ENCODE data around the gene AFF4. TPM values are rescaled to one million over a fixed set of nuclear protein-coding genes. Genes with fewer than 3 reads are reported as not detected.
"Not testable (repeated sequence)": the region's sequence is repeated elsewhere in the genome, so short reads cannot be mapped to it uniquely, and the experiment has no call there.

AFF4 gene
- total and polyA plus RNA-seq, 12 donors: 7.0 to 63.8 (median 52.5) TPM

DNA sequence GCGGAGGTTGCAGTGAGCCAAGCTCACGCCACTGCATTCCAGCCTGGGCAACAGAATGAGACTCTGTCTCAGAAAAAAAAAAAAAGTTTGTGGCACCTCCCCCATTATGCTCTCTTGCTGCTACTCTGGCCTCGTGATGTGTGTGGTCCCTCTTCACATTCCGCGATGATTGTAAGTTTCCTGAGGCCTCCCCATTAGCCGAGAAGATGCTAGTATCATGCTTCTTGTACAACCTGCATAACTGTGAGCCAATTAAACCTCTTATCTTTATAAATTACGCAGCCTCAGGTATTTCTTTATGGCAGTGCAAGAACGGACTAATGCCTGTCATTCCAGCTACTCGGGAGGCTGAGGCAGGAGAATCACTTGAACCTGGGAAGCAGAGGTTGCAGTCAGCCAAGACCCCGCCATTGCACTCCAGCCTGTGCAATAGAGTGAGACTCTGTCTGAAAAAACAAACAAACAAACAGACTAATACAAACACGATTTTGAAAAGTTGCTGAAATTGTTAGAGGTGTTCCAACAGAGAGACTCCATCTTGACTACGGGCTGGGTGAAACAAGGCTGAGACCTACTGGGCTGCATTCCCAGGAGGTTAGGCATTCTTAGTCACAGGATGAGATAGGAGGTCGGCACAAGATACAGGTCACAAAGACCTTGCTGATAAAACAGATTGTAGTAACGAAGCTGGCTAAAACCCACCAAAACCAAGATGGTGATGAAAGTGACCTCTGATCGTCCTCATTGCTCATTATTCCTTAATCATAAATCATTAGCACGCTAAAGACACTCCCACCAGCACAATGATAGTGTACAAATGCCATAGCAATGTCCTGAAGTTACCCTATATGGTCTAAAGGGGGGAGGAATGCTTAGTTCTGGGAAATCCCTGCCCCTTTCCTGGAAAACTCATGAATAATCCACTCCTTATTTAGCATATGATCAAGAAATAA lies 8.3 kb upstream of the AFF4 start:
- H3K9me3 ChIP-seq: peaks cover 0 to 5% (median 0%) of the 10 kb centered on the region in 11 donors
- WGBS, 2 donors: 69 to 71% methylated on average over 16 of the region's 16 CpGs
- peak in 3 of 8 donors; percentile 42 to 52 (median 48) for ATAC-seq
- H3K27ac ChIP-seq: no peak overlapping the region
- no peaks in the 10 kb centered on the region for H3K27me3 ChIP-seq
- TF ChIP-seq, protein P1, sequence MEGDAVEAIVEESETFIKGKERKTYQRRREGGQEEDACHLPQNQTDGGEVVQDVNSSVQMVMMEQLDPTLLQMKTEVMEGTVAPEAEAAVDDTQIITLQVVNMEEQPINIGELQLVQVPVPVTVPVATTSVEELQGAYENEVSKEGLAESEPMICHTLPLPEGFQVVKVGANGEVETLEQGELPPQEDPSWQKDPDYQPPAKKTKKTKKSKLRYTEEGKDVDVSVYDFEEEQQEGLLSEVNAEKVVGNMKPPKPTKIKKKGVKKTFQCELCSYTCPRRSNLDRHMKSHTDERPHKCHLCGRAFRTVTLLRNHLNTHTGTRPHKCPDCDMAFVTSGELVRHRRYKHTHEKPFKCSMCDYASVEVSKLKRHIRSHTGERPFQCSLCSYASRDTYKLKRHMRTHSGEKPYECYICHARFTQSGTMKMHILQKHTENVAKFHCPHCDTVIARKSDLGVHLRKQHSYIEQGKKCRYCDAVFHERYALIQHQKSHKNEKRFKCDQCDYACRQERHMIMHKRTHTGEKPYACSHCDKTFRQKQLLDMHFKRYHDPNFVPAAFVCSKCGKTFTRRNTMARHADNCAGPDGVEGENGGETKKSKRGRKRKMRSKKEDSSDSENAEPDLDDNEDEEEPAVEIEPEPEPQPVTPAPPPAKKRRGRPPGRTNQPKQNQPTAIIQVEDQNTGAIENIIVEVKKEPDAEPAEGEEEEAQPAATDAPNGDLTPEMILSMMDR (IDR thresholded peaks at IDR 0.05): no peak
- no peak for DNase-seq
- intact Hi-C loops (cut with DNase I): no loop called here
- no peak overlapping the region for H3K4me3 ChIP-seq
- H3K4me1 ChIP-seq: no peaks in the 10 kb centered on the region
- H3K36me3 ChIP-seq: no peaks in the 10 kb centered on the region

DNA sequence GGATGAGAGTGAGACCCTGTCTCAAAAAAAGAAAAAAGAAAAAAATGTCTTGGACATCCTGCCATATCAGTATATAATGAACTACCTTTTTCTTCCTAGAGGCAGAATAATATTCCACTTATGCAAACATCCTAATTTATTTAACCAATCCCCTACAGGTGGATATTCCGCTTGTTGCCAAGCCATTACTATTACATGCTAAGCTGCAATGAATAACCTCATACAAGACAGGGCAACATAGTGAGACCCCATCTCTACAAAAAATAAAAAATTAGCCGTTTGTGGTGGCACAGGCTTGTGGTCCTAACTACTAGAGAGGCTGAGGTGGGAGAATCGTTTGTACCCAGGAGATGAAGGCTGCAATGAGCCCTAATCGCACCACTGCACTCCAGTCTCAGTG lies 1.7 kb upstream of the AFF4 start:
- DNase-seq: no peak
- TF ChIP-seq, protein P1 (IDR thresholded peaks at IDR 0.05): no peak
- intact Hi-C loops (cut with DNase I): loop anchor here in 4 of 10 donors (10.0 kb wide), 2 partner anchors 60 to 90 kb away; partner anchors contain the start of genes ZCCHC10 (in 3 of the 4) and HSPA4 (in 2 of the 4)
- 92 to 97% methylated on average over 4 of the region's 4 CpGs for WGBS, 2 donors
- Histone ChIP-seq H3K4me1 (peaks cover 5 to 28% (median 26%) of the 10 kb centered on the region in 9 donors), H3K4me3 (no peak overlapping the region), H3K27me3 (no peaks in the 10 kb centered on the region), H3K36me3 (peaks cover 0 to 4% (median 0%) of the 10 kb centered on the region in 9 donors), H3K9me3 (no peaks in the 10 kb centered on the region), H3K27ac (no peak overlapping the region)
- no peak for ATAC-seq

DNA sequence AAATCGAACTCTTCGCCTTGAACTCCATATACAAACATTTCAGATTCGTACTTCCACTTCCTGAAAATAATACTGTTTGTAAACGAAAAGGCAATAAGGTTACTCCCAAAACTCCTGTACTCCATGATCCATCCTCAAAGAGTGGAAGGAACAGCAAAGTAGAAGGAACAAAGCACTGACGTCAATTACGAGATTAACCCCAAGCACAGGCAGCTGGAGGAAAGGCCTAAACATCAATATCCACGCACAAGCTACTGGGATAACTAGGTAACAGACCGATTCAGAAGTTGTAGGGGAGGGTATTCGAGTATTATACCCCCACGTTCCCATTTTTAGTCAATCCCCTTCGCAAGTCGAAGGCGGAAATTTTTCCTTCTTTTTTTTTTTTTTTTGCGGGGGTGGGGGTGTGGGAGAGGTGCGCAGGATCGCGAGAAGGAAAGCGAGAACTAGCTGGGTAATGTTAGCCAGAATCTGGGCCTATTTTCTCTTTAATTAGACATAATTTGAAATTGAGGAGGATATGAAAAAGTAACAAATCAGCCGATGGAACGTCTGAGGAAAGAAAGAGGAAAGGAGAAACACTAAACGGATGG lies 909 bp downstream of the AFF4 start:
- DNase-seq: peak in 1 of 2 donors; percentile 38
- TF ChIP-seq, protein P1 (IDR thresholded peaks at IDR 0.05): no peak
- peaks cover 0 to 8% (median 0%) of the 10 kb centered on the region in 9 donors for H3K36me3 ChIP-seq
- peak overlapping the region; percentile 94 to 99 (median 99) for H3K27ac ChIP-seq
- ATAC-seq: peak in 7 of 8 donors; percentile 18 to 59 (median 39)
- H3K9me3 ChIP-seq: no peaks in the 10 kb centered on the region
- peaks cover 5 to 54% (median 37%) of the 10 kb centered on the region in 9 donors for H3K4me1 ChIP-seq
- H3K27me3 ChIP-seq: no peaks in the 10 kb centered on the region
- intact Hi-C loops (cut with DNase I): loop anchor here in 7 of 10 donors (2.0 to 10.0 kb wide), 4 partner anchors 62 to 92 kb away; partner anchors contain the start of genes HSPA4 (in 3 of the 7) and ZCCHC10 (in 3 of the 7)
- 1% methylated on average over 21 of the region's 21 CpGs for WGBS, 2 donors
- H3K4me3 ChIP-seq: peak overlapping the region; percentile 62 to 99 (median 94)

DNA sequence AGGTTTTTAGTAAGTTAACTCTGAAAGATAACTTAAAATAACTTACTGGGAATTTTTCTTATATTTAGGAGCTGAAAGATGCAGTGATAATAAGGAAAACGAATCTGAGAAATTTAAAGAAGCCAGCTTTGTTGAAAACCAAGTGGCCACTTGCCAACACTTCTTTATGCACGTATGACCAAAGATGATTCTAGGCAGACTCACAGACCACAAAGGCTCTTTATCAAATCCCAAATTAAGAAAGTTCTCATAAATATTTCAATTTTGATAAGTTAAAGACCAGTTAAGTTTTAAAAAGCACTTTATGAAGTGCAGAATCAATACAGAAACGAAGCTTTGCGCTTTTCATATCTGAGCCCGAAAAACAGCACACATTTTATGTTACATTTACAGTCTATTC lies 1.5 kb downstream of the AFF4 start:
- peaks cover 5 to 55% (median 37%) of the 10 kb centered on the region in 9 donors for H3K4me1 ChIP-seq
- TF ChIP-seq, protein P1 (IDR thresholded peaks at IDR 0.05): no peak
- no peaks in the 10 kb centered on the region for H3K9me3 ChIP-seq
- 6 to 9% methylated on average over 5 of the region's 5 CpGs for WGBS, 2 donors
- peak overlapping the region; percentile 94 to 99 (median 99) for H3K27ac ChIP-seq
- no peak for DNase-seq
- no peak for ATAC-seq
- intact Hi-C loops (cut with DNase I): loop anchor here in 7 of 10 donors (2.0 to 10.0 kb wide), 4 partner anchors 63 to 93 kb away; partner anchors contain the start of genes HSPA4 (in 3 of the 7) and ZCCHC10 (in 3 of the 7)
- no peaks in the 10 kb centered on the region for H3K27me3 ChIP-seq
- H3K4me3 ChIP-seq: peak overlapping the region; percentile 62 to 99 (median 94)
- peaks cover 0 to 8% (median 0%) of the 10 kb centered on the region in 9 donors for H3K36me3 ChIP-seq

DNA sequence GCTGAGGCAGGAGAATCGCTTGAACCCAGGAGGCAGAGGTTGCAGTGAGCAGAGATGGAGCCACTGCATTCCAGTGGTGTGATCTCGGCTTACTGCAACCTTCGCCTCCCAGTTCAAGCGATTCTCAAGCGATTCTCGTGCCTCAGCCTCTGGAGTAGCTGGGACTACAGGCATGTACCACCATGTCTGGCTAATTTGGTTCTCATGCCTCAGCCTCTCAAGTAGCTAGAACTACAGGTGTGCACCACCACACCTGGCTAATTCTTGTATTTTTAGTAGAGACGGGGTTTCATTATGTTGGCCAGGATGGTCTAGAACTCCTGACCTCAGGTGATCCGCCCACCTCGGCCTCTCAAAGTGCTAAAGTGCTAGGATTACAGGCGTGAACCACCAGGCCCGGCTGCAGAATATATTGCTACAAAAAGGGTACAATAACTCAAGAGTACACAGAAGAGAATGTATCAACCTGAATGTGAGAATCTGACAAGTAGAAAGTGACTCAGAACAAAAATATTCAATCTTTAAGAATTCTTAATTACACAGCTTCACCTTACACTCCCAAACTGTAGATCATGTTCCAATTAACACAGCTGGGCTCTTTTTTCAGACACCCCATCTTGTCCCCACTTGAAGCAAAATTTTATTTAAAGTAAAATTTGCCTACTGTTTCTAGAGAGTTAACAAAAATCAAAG lies 2.2 kb downstream of the AFF4 start:
- 90% methylated on average over 11 of the region's 11 CpGs for WGBS, 2 donors
- not testable (repeated sequence) for DNase-seq, H3K27me3 ChIP-seq, H3K9me3 ChIP-seq, ATAC-seq, H3K36me3 ChIP-seq
- Histone ChIP-seq H3K27ac (peak overlapping the region in 7 of 10 donors; percentile 98 to 99 (median 99)), H3K4me1 (peaks cover 5 to 55% (median 37%) of the 10 kb centered on the region in 9 donors), H3K4me3 (peak overlapping the region in 9 of 10 donors; percentile 62 to 99 (median 96))
- intact Hi-C loops (cut with DNase I): loop anchor here in 4 of 10 donors (10.0 kb wide), 2 partner anchors 64 to 94 kb away; partner anchors contain the start of genes ZCCHC10 (in 3 of the 4) and HSPA4 (in 2 of the 4)
